Kidney (tissue), 14 donors: ENCODE results near the gene KIR2DL1. TPM values are rescaled to one million over a fixed set of nuclear protein-coding genes. Genes with fewer than 3 reads are reported as not detected.
"Not testable (repeated sequence)": the region's sequence is repeated elsewhere in the genome, so short reads cannot be mapped to it uniquely, and the experiment has no call there.

Experiments
- DNase-seq, 5 donors: peaks; one replicate each; pipeline ENCODE4 v3.0.0-alpha.2; 2013 to 2020
- FAIRE-seq: peaks from 2 replicates; lab custom pipeline; 2012; peaks lifted over from hg19 to GRCh38; lab: Jason Lieb, UNC
- H3K27ac ChIP-seq, 2 donors: one replicate each; pipeline ENCODE4 v1.7.0; 2013; ENCODE audit warnings: low read depth in 2 of 2, low read length in 2 of 2, inconsistent platforms in 1 of 2
- H3K27me3 ChIP-seq: one replicate; pipeline ENCODE4 v1.7.1; 2013; ENCODE audit warnings: low read length, inconsistent platforms; ENCODE audit not compliant: control insufficient read depth, insufficient read depth
- H3K36me3 ChIP-seq, 3 donors: one replicate each; pipeline versions ENCODE4 v1.7.0 to v1.7.1; 2013; ENCODE audit warnings: low read length in 3 of 3, control low read depth in 1 of 3, inconsistent platforms in 1 of 3; ENCODE audit not compliant: insufficient read depth in 3 of 3, control insufficient read depth in 2 of 3
- H3K4me1 ChIP-seq, 3 donors: one replicate each; pipeline versions ENCODE4 v1.7.0 to v1.7.1; 2013; ENCODE audit warnings: low read length in 3 of 3, inconsistent platforms in 1 of 3, low read depth in 1 of 3; ENCODE audit not compliant: control insufficient read depth in 2 of 3, insufficient read depth in 2 of 3
- H3K4me3 ChIP-seq, 3 donors: one replicate each; pipeline versions ENCODE4 v1.7.0 to v1.8.1; 2013; ENCODE audit warnings: low read length in 3 of 3, control low read depth in 1 of 3, inconsistent platforms in 1 of 3
- H3K9ac ChIP-seq, 3 donors: one replicate each; pipeline versions ENCODE4 v1.7.0 to v1.7.1; 2013; ENCODE audit warnings: low read length in 3 of 3, control low read depth in 1 of 3, inconsistent platforms in 1 of 3
- H3K9me3 ChIP-seq, 3 donors: one replicate each; pipeline versions ENCODE4 v1.7.0 to v1.7.1; 2013; ENCODE audit warnings: low read length in 3 of 3, control low read depth in 1 of 3, inconsistent platforms in 1 of 3; ENCODE audit not compliant: control insufficient read depth in 2 of 3, insufficient read depth in 1 of 3
- intact Hi-C: fragments of 100-400 bp; cut with DNase I; formaldehyde crosslinking; loops from one replicate; pipeline ENCODE4 v1.11.1; 2022
- polyA plus RNA-seq: library from polyadenylated mRNA; stranded (reverse); fragments of 350-450 nt; fragmentation: Illumina TruSeq; extraction: RNeasy Lipid Tissue Mini Kit (QIAGEN cat#74804); gene quantifications from one replicate; pipeline ENCODE4 v1.2.3, GENCODE V29; 2014; ENCODE audit warnings: low read depth, low replicate concordance; ENCODE audit not compliant: insufficient read depth
- total RNA-seq: library from RNA; stranded (reverse); fragmentation: NEBNext Ultra II Directional; extraction: Animal tissue kit (Norgen Biotek cat#: 25700); gene quantifications from one replicate; pipeline ENCODE4 v1.2.1, GENCODE V29; 2021
- TF ChIP-seq, protein P1 (sequence below): IDR thresholded peaks from 3 replicates; pipeline ENCODE4 v1.5.1; 2012; ENCODE audit warnings: mild to moderate bottlenecking, moderate library complexity, borderline replicate concordance; ENCODE audit not compliant: insufficient read depth; ENCODE audit errors: extremely low read depth
- donor health status: control.
- donor health status: control.
- donor health status: control.
- donor health status: control.
- donor health status: control.
- donor health status: DM: yes; HTN: yes; CAD: no.
- donor health status: Normal renal cell carcinoma (clear cell type).

KIR2DL1 gene
- total and polyA plus RNA-seq, 2 donors from 2014 or later = 0.25 TPM; not detected in 1

GRCh38 chr19:54805665-54806515, 36.3 kb downstream of the KIR2DL1 start:
- H3K36me3 ChIP-seq = no peaks in the 10 kb centered on the region
- H3K27ac ChIP-seq = no peak overlapping the region
- H3K9ac ChIP-seq = no peak overlapping the region
- no peak overlapping the region for H3K4me3 ChIP-seq
- TF ChIP-seq, protein P1, sequence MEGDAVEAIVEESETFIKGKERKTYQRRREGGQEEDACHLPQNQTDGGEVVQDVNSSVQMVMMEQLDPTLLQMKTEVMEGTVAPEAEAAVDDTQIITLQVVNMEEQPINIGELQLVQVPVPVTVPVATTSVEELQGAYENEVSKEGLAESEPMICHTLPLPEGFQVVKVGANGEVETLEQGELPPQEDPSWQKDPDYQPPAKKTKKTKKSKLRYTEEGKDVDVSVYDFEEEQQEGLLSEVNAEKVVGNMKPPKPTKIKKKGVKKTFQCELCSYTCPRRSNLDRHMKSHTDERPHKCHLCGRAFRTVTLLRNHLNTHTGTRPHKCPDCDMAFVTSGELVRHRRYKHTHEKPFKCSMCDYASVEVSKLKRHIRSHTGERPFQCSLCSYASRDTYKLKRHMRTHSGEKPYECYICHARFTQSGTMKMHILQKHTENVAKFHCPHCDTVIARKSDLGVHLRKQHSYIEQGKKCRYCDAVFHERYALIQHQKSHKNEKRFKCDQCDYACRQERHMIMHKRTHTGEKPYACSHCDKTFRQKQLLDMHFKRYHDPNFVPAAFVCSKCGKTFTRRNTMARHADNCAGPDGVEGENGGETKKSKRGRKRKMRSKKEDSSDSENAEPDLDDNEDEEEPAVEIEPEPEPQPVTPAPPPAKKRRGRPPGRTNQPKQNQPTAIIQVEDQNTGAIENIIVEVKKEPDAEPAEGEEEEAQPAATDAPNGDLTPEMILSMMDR = no peak
- H3K27me3 ChIP-seq = no peaks in the 10 kb centered on the region
- H3K4me1 ChIP-seq = no peaks in the 10 kb centered on the region
- intact Hi-C loops = no loop called here
- H3K9me3 ChIP-seq = peaks cover 0 to 4% (median 0%) of the 10 kb centered on the region in 3 donors
- no peak for FAIRE-seq
- DNase-seq = no peak

GRCh38 chr19:54806516-54806838, 36.9 kb downstream of the KIR2DL1 start:
- DNase-seq (no peak), FAIRE-seq (no peak)
- peaks cover 0 to 4% (median 0%) of the 10 kb centered on the region in 3 donors for H3K9me3 ChIP-seq
- no peak overlapping the region for H3K9ac ChIP-seq
- H3K4me1 ChIP-seq = no peaks in the 10 kb centered on the region
- no peak overlapping the region for H3K4me3 ChIP-seq
- no peak overlapping the region for H3K27ac ChIP-seq
- H3K27me3 ChIP-seq = no peaks in the 10 kb centered on the region
- intact Hi-C loops = no loop called here
- no peaks in the 10 kb centered on the region for H3K36me3 ChIP-seq
- TF ChIP-seq, protein P1 = no peak

- H3K4me1 ChIP-seq, H3K27ac ChIP-seq, DNase-seq, FAIRE-seq, H3K9ac ChIP-seq, H3K4me3 ChIP-seq, H3K27me3 ChIP-seq, H3K36me3 ChIP-seq, intact Hi-C loops, H3K9me3 ChIP-seq: not testable (repeated sequence)
Measured at GRCh38 chr19:54814571-54814970, 45.0 kb downstream of the KIR2DL1 start.

DNA sequence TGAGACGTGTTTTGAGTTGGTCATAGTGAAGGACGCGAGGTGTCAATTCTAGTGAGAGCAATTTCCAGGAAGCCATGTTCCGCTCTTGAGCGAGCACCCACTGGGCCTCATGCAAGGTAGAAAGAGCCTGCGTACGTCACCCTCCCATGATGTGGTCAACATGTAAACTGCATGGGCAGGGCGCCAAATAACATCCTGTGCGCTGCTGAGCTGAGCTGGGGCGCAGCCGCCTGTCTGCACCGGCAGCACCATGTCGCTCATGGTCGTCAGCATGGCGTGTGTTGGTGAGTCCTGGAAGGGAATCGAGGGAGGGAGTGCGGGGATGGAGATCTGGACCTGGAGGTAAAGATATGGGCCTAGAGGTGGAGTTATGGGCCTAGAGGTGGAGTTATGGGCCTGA, 46.7 kb downstream of the KIR2DL1 start, which contains the start of gene KIR3DL1:
TSS of gene KIR3DL1 (plus strand) at position 218 of the 400 bp plus-strand sequence.
- intact Hi-C loops, H3K4me1 ChIP-seq, H3K9ac ChIP-seq, H3K4me3 ChIP-seq, DNase-seq, H3K27me3 ChIP-seq, H3K27ac ChIP-seq, H3K9me3 ChIP-seq, FAIRE-seq, H3K36me3 ChIP-seq: not testable (repeated sequence)
